Lung (tissue), 12 donors: Measurements from ENCODE around the gene ZFP1. TPM values are rescaled to one million over a fixed set of nuclear protein-coding genes. Genes with fewer than 3 reads are reported as not detected.

Experiments
- ATAC-seq: fragments of 200-7000 bp; cut with Tn5 transposase; one replicate; pipeline ENCODE4 v1.9.1; 2020; ENCODE audit warnings: moderate number of reproducible peaks; ENCODE audit not compliant: insufficient read depth, low FRiP score
- DNase-seq, 3 donors: peaks; one replicate each; pipeline ENCODE4 v3.0.0-alpha.2; 2013 to 2017
- H3K27ac ChIP-seq, 2 donors: one replicate each; pipeline ENCODE4 v1.5.1; 2013; ENCODE audit warnings: mild to moderate bottlenecking in 2 of 2, moderate library complexity in 2 of 2, control low read depth in 1 of 2, inconsistent platforms in 1 of 2, low read depth in 1 of 2, low read length in 1 of 2
- H3K27me3 ChIP-seq, 3 donors: one replicate each; pipeline ENCODE4 v1.5.1; 2013; ENCODE audit warnings: low read length in 2 of 3; ENCODE audit not compliant: control insufficient read depth in 3 of 3, insufficient read depth in 3 of 3
- H3K36me3 ChIP-seq, 4 donors: one replicate each; pipeline ENCODE4 v1.5.1; 2013; ENCODE audit warnings: low read length in 4 of 4, mild to moderate bottlenecking in 1 of 4, moderate library complexity in 1 of 4; ENCODE audit not compliant: control insufficient read depth in 4 of 4, insufficient read depth in 4 of 4
- H3K4me1 ChIP-seq, 5 donors: one replicate each; pipeline ENCODE4 v1.5.1; 2013; ENCODE audit warnings: low read length in 5 of 5, mild to moderate bottlenecking in 2 of 5, moderate library complexity in 1 of 5; ENCODE audit not compliant: control insufficient read depth in 5 of 5, insufficient read depth in 5 of 5
- H3K4me3 ChIP-seq: one replicate; pipeline ENCODE4 v1.5.1; 2013; ENCODE audit warnings: mild to moderate bottlenecking, control low read depth, moderate library complexity
- H3K9ac ChIP-seq, 2 donors: one replicate each; pipeline ENCODE4 v1.5.1; 2013; ENCODE audit warnings: low read length in 2 of 2, control low read depth in 1 of 2; ENCODE audit not compliant: insufficient read depth in 1 of 2
- H3K9me3 ChIP-seq, 4 donors: one replicate each; pipeline ENCODE4 v1.5.1; 2013; ENCODE audit warnings: low read length in 3 of 4, mild to moderate bottlenecking in 1 of 4, moderate library complexity in 1 of 4; ENCODE audit not compliant: control insufficient read depth in 4 of 4, insufficient read depth in 3 of 4
- WGBS, 2 donors: extraction: QIAGEN DNeasy Blood & Tissue Kit; methylation state at CpG; one replicate each; pipeline ENCODE4 v1.1.7; 2013; 5-methylcytosine and 5-hydroxymethylcytosine counted together
- polyA plus RNA-seq, 2 donors: library from polyadenylated mRNA; stranded (reverse); fragments of 200-250 nt; gene quantifications; one replicate each; pipeline ENCODE4 v1.2.1, GENCODE V29; 2013
- total RNA-seq, 2 donors: library from RNA; depleted of rRNA in 1 of 2; stranded (reverse); fragments of >200 nt in 1 of 2; gene quantifications; one replicate each; pipeline ENCODE4 v1.2.1, GENCODE V29; 2014 to 2021
- TF ChIP-seq, protein P1 (sequence below): IDR thresholded peaks from 2 replicates; pipeline ENCODE4 v1.5.1; 2012; ENCODE audit warnings: mild to moderate bottlenecking; ENCODE audit errors: control extremely low read depth, extremely low read depth
- donor health status: control.
- donor health status: control.
- donor health status: Bipolar disorder and iron deficiency.
- donor health status: healthy.
- donor health status: DM: yes; HTN: yes; CAD: no.

Gene ZFP1
- total and polyA plus RNA-seq, 4 donors, result 3.3 to 18.4 (median 6.1) TPM

DNA sequence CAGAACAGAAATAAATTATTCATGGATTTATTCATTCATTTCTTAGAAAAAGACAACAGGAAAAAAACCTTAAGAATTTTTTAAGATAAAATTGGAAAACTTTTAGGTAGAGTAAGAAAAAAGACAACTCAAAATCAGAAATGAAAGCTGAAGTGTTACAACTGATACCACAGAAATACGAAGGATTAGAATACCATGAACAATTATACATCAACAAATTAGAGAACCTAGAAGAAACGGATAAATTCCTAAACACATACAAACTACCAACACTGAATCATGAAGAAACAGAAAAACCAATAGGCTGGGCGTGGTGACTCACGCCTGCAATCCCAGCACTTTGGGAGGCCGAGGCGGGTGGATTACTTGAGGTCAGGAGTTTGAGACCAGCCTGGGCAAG, 30.9 kb downstream of the ZFP1 start:
- 91 to 97% methylated on average over 6 of the region's 6 CpGs for WGBS, 2 donors
- no peak overlapping the region for H3K9ac ChIP-seq
- no peak overlapping the region for H3K4me3 ChIP-seq
- no peak for DNase-seq
- TF ChIP-seq, protein P1, sequence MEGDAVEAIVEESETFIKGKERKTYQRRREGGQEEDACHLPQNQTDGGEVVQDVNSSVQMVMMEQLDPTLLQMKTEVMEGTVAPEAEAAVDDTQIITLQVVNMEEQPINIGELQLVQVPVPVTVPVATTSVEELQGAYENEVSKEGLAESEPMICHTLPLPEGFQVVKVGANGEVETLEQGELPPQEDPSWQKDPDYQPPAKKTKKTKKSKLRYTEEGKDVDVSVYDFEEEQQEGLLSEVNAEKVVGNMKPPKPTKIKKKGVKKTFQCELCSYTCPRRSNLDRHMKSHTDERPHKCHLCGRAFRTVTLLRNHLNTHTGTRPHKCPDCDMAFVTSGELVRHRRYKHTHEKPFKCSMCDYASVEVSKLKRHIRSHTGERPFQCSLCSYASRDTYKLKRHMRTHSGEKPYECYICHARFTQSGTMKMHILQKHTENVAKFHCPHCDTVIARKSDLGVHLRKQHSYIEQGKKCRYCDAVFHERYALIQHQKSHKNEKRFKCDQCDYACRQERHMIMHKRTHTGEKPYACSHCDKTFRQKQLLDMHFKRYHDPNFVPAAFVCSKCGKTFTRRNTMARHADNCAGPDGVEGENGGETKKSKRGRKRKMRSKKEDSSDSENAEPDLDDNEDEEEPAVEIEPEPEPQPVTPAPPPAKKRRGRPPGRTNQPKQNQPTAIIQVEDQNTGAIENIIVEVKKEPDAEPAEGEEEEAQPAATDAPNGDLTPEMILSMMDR, result no peak
- H3K9me3 ChIP-seq, result peaks cover 2 to 15% (median 9%) of the 10 kb centered on the region in 4 donors
- no peak for ATAC-seq
- H3K36me3 ChIP-seq, result no peaks in the 10 kb centered on the region
- H3K27ac ChIP-seq, result no peak overlapping the region
- H3K27me3 ChIP-seq, result no peaks in the 10 kb centered on the region
- no peaks in the 10 kb centered on the region for H3K4me1 ChIP-seq

DNA sequence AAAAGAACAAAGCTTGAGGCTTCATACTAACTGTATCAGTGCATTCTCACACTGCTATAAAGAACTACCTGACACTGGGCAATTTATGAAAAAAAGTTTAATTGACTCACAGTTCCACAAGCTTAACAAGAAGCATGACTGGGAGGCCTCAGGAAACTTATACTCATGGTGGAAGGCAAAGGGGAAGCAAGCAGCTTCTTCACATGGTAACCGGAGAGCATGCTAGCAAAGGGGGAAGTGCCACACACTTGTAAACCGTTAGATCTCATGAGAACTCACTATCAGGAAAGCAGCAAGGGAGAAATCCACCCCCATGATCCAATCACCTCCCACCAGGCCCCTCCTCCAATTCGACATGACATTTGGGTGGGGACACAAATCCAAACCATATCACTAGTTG, 33.3 kb downstream of the ZFP1 start:
- peaks cover 0 to 5% (median 2%) of the 10 kb centered on the region in 4 donors for H3K9me3 ChIP-seq
- DNase-seq, result no peak
- TF ChIP-seq, protein P1, result no peak
- WGBS, 2 donors, result 17 to 28% methylated on average over 3 of the region's 3 CpGs
- H3K36me3 ChIP-seq, result no peaks in the 10 kb centered on the region
- no peaks in the 10 kb centered on the region for H3K4me1 ChIP-seq
- H3K27me3 ChIP-seq, result no peaks in the 10 kb centered on the region
- no peak overlapping the region for H3K27ac ChIP-seq
- ATAC-seq, result no peak
- H3K9ac ChIP-seq, result no peak overlapping the region
- H3K4me3 ChIP-seq, result no peak overlapping the region

DNA sequence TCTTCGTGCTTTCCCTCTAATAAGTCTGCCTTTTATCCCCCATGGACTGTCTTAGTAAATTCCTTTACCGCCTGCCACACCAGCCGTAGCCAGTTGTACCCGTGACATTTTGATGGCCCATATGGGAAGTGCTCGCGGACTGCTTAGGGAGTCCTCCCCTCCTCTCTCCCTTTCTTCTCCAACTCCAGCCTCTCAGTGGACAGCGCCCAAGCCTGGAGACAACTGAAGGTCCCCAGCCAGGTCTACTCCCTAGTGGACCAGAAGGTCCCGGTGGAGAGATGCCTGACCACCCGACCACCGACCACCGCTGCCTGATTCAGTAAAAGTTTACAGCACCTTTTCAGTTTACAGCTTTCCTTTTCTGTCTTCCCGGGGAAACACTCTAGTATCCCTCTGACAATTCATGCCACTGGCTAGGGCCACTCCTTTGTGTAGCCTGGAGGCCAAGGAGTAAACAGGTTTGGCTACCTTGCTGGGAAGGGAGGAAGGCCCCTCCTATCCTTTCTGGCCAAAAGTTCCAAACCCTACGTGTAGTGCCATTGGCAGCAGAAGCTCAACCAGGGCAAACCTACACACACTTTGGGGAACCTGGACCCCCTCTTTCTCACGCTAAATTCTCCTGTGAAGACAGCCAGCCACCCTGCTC, 40.6 kb downstream of the ZFP1 start:
- no peak overlapping the region for H3K4me3 ChIP-seq
- H3K27ac ChIP-seq, result no peak overlapping the region
- no peaks in the 10 kb centered on the region for H3K9me3 ChIP-seq
- no peaks in the 10 kb centered on the region for H3K36me3 ChIP-seq
- TF ChIP-seq, protein P1, result no peak
- DNase-seq (no peak), ATAC-seq (no peak)
- H3K9ac ChIP-seq, result no peak overlapping the region
- 86 to 94% methylated on average over 14 of the region's 14 CpGs for WGBS, 2 donors
- no peaks in the 10 kb centered on the region for H3K27me3 ChIP-seq
- no peaks in the 10 kb centered on the region for H3K4me1 ChIP-seq
